Activated CD8-positive, alpha-beta T cell treated with anti-CD3 and anti-CD28 coated beads for 36 hours (primary cell): Measurements from ENCODE around the gene OR2A14. TPM values are rescaled to one million over a fixed set of nuclear protein-coding genes. Genes with fewer than 3 reads are reported as not detected.
"Not testable (repeated sequence)": the region's sequence is repeated elsewhere in the genome, so short reads cannot be mapped to it uniquely, and the experiment has no call there.

Experiments
- ATAC-seq: fragments of 200-7000 bp; cut with Tn5 transposase; one replicate; pipeline ENCODE4 v1.10.0; 2021; ENCODE audit warnings: mild to moderate bottlenecking, moderate library complexity
- CTCF ChIA-PET: fragments of 350-600 bp; sonication (Branson Sonifier 250); formaldehyde crosslinking; loops from one replicate; lab custom pipeline; 2021; ENCODE audit warnings: antibody characterized with exemption; lab: Charles Lee
- POLR2A ChIA-PET: fragments of 350-600 bp; sonication (Branson Sonifier 250); formaldehyde crosslinking; loops from one replicate; lab custom pipeline; 2021; ENCODE audit warnings: antibody characterized with exemption; lab: Charles Lee
- DNase-seq: peaks from one replicate; pipeline ENCODE4 v3.0.0-alpha.2; 2020
- H3K27ac Mint-ChIP-seq: one replicate; pipeline ENCODE4 v1.8.0; 2021; ENCODE audit warnings: mild to moderate bottlenecking, mixed read lengths
- H3K27me3 Mint-ChIP-seq: one replicate; pipeline ENCODE4 v1.8.0; 2021; ENCODE audit warnings: mixed read lengths
- H3K36me3 Mint-ChIP-seq: one replicate; pipeline ENCODE4 v1.8.0; 2021; ENCODE audit warnings: low read depth, mixed read lengths
- H3K4me1 Mint-ChIP-seq: one replicate; pipeline ENCODE4 v1.8.0; 2021; ENCODE audit warnings: low read depth, mixed read lengths
- H3K4me3 Mint-ChIP-seq: one replicate; pipeline ENCODE4 v1.8.0; 2021; ENCODE audit warnings: mild to moderate bottlenecking, moderate library complexity, mixed read lengths
- H3K9me3 Mint-ChIP-seq: one replicate; pipeline ENCODE4 v1.8.0; 2021; ENCODE audit warnings: mixed read lengths
- intact Hi-C: fragments of 100-400 bp; cut with micrococcal nuclease; formaldehyde crosslinking; loops from one replicate; pipeline ENCODE4 v1.10.0; 2022
- total RNA-seq, 2 experiments: library from RNA; stranded (reverse); gene quantifications; one replicate each; pipeline ENCODE4 v1.2.3, GENCODE V29; 2021
- TF ChIP-seq, protein P1 (sequence below): fragments of 200-600 bp; IDR thresholded peaks from one replicate; pipeline ENCODE4 v1.8.0; 2022; ENCODE audit warnings: antibody characterized with exemption, mild to moderate bottlenecking

The OR2A14 gene
- total RNA-seq, 2 experiments from 2014 or later: not detected

- TF ChIP-seq, protein P1, sequence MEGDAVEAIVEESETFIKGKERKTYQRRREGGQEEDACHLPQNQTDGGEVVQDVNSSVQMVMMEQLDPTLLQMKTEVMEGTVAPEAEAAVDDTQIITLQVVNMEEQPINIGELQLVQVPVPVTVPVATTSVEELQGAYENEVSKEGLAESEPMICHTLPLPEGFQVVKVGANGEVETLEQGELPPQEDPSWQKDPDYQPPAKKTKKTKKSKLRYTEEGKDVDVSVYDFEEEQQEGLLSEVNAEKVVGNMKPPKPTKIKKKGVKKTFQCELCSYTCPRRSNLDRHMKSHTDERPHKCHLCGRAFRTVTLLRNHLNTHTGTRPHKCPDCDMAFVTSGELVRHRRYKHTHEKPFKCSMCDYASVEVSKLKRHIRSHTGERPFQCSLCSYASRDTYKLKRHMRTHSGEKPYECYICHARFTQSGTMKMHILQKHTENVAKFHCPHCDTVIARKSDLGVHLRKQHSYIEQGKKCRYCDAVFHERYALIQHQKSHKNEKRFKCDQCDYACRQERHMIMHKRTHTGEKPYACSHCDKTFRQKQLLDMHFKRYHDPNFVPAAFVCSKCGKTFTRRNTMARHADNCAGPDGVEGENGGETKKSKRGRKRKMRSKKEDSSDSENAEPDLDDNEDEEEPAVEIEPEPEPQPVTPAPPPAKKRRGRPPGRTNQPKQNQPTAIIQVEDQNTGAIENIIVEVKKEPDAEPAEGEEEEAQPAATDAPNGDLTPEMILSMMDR: no peak
Observed at GRCh38 chr7:144142187-144142586, 19.2 kb downstream of the OR2A14 start.

DNA sequence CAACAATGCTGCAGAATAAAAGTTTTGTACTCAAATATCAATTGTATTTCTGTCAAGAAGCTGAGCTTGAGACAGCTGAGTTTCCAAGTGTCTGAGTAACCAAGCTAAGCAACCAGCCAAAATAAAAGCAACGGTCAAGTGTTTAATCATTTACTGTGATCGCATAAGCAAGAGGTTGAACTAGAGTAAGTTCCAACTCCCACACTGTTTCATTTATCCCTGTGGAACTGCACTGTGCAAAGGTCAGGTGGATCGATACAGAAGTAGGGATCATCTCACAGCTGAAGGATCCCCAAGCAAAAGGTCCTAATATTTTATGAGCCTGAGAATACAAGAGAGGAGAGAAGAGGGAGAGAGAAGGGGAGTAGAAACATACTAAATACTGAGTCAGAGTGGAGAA is 21.4 kb downstream of the OR2A14 start:
- TF ChIP-seq, protein P1: no peak
- CTCF ChIA-PET: interaction anchor here (0.9 kb wide), 1 partner anchor 16 kb away, joined by 3 read pairs; no protein-coding TSS in a partner anchor

More at GRCh38 chr7:144142187-144142586, 19.2 kb downstream of the OR2A14 start:
- H3K27ac Mint-ChIP-seq: no peak overlapping the region
- H3K4me1 Mint-ChIP-seq: no peaks in the 10 kb centered on the region
- H3K27me3 Mint-ChIP-seq: peaks cover 1% of the 10 kb centered on the region
- ATAC-seq (no peak), DNase-seq (no peak)
- peaks cover 2% of the 10 kb centered on the region for H3K36me3 Mint-ChIP-seq
- no peak overlapping the region for H3K4me3 Mint-ChIP-seq
- POLR2A ChIA-PET: no interaction called here
- peaks cover 2% of the 10 kb centered on the region for H3K9me3 Mint-ChIP-seq
- intact Hi-C loops: no loop called here
- CTCF ChIA-PET: interaction anchor here (1.3 kb wide), 1 partner anchor 14 kb away, joined by 9 read pairs; no protein-coding TSS in a partner anchor

DNA sequence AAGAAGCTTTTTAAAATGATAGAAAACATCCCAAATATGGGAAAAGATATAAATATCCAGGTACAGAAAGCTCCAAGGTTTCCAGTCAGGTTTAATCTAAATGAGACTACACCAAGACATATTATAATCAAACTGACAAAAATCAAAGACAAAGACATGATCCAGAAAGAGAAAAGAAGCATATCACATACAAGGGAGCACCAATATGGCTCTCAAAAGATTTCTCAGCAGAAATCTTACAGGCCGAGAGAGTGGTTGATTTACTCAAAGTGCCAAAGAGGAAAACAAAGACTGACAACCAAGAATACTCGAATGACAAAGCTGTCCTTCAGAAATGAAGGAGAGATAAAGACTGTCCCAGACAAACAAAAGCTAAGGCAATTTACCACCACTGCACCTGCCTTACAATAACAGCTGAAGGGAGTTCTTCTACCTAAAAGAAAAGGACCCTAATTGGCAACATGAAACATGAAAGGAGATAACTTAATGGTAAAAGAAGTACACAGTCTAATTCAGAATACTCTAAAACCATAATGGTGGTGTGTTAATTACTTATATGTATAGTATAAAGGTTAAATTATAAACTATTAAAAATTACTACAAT is 25.4 kb downstream of the OR2A14 start:
- DNase-seq (no peak), ATAC-seq (no peak)
- Mint-ChIP-seq H3K27ac (no peak overlapping the region), H3K4me3 (no peak overlapping the region), H3K4me1 (no peaks in the 10 kb centered on the region), H3K27me3 (peaks cover 11% of the 10 kb centered on the region), H3K36me3 (peaks cover 6% of the 10 kb centered on the region), H3K9me3 (peaks cover 22% of the 10 kb centered on the region)
- POLR2A ChIA-PET: no interaction called here
- intact Hi-C loops: no loop called here
- TF ChIP-seq, protein P1: no peak
- CTCF ChIA-PET: interaction anchor here (1.7 kb wide), 1 partner anchor 20 kb away, joined by 6 read pairs; no protein-coding TSS in a partner anchor

More for the DNA sequence above, 21.4 kb downstream of the OR2A14 start:
- Mint-ChIP-seq H3K9me3 (peaks cover 18% of the 10 kb centered on the region), H3K4me1 (no peaks in the 10 kb centered on the region), H3K27ac (no peak overlapping the region), H3K36me3 (peaks cover 5% of the 10 kb centered on the region), H3K27me3 (peaks cover 3% of the 10 kb centered on the region), H3K4me3 (no peak overlapping the region)
- DNase-seq (no peak), ATAC-seq (no peak)
- intact Hi-C loops: no loop called here
- POLR2A ChIA-PET: no interaction called here

- no peak overlapping the region for H3K27ac Mint-ChIP-seq
- ChIA-PET POLR2A (no interaction called here), CTCF (no interaction called here)
- H3K4me1 Mint-ChIP-seq: no peaks in the 10 kb centered on the region
- DNase-seq: no peak
- no peak overlapping the region for H3K4me3 Mint-ChIP-seq
- ATAC-seq: no peak
- H3K36me3 Mint-ChIP-seq: no peaks in the 10 kb centered on the region
- TF ChIP-seq, protein P1: no peak
- H3K9me3 Mint-ChIP-seq: no peaks in the 10 kb centered on the region
- peaks cover 9% of the 10 kb centered on the region for H3K27me3 Mint-ChIP-seq
- intact Hi-C loops: no loop called here
Observed at GRCh38 chr7:144158861-144159260, 35.9 kb downstream of the OR2A14 start.

- intact Hi-C loops: no loop called here
- TF ChIP-seq, protein P1: no peak
- ChIA-PET POLR2A (interaction anchor here (0.6 kb wide), 1 partner anchor 682 kb away, joined by 3 read pairs; no protein-coding TSS in a partner anchor), CTCF (interaction anchor here (0.6 to 2.0 kb wide), 3 partner anchors 13 to 940 kb away, joined by 3 to 5 read pairs (median 5); no protein-coding TSS in a partner anchor)
- Mint-ChIP-seq H3K27ac (no peak overlapping the region), H3K4me3 (no peak overlapping the region), H3K9me3 (no peaks in the 10 kb centered on the region), H3K4me1 (no peaks in the 10 kb centered on the region), H3K36me3 (no peaks in the 10 kb centered on the region), H3K27me3 (peaks cover 12% of the 10 kb centered on the region)
- ATAC-seq: no peak
- no peak for DNase-seq
Observed at GRCh38 chr7:144164784-144165183, 41.8 kb downstream of the OR2A14 start.

DNA sequence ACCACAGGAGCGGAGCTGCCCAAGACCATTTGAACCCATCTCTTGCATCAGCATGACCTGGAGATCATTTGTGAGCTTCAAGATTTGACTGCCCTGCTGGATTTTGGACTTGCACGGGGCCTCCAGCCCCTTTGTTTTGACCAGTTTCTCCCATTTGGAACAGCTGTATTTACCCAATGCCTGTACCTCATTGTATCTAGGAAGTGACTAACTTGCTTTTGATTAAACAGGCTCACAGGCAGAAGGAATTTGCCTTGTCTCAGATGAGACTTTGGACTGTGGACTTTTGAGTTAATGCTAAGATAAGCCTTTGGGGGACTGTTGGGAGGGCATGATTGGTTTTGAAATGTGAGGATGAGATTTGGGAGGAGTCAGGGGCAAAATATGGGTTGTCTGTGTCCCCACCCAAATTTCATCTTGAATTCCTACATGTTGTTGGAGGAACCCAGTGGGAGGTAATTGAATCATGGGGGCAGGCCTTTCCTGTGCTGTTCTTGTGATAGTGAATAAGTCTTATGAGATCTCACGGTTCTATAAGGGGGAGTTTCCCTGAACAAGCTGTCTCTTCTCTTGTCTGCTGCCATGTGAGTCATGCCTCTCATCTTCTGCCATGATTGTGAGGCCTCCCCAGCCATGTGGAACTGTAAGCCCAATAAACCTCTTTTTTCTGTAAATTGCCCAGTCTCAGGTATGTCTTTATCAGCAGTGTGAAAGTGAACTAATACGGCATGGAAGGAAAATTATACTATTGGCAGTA is 48.8 kb downstream of the OR2A14 start:
- POLR2A ChIA-PET: not testable (repeated sequence)

More for the DNA sequence above, 48.8 kb downstream of the OR2A14 start:
- intact Hi-C loops, H3K4me1 Mint-ChIP-seq, CTCF ChIA-PET, H3K36me3 Mint-ChIP-seq, ATAC-seq, H3K27me3 Mint-ChIP-seq, H3K27ac Mint-ChIP-seq, H3K9me3 Mint-ChIP-seq, H3K4me3 Mint-ChIP-seq, DNase-seq: not testable (repeated sequence)
